ENCODE data around the gene NAXE.
"Not testable (repeated sequence)": the region's sequence is repeated elsewhere in the genome, so short reads cannot be mapped to it uniquely, and the experiment has no call there.

Gene NAXE

GRCh38 chr1:156594190-156594589, 2.6 kb downstream of the NAXE start:
- DNase-seq = no peak

GRCh38 chr1:156595016-156595415, 3.4 kb downstream of the NAXE start:
- DNase-seq = no peak

GRCh38 chr1:156596426-156596825, 4.8 kb downstream of the NAXE start:
- DNase-seq = no peak

GRCh38 chr1:156598125-156598524, 6.5 kb downstream of the NAXE start:
- no peak for DNase-seq

GRCh38 chr1:156598731-156599432, 7.3 kb downstream of the NAXE start:
- no peak for DNase-seq

- no peak for DNase-seq
Observed at GRCh38 chr1:156599811-156600210, 8.2 kb downstream of the NAXE start.

GRCh38 chr1:156600733-156601121, 9.2 kb downstream of the NAXE start:
- no peak for DNase-seq

- peak; percentile 87 for DNase-seq
Observed at GRCh38 chr1:156601122-156601830, 9.7 kb downstream of the NAXE start, which contains the start of gene GPATCH4. GPATCH4 (minus strand) TSS chr1:156601479.

- no peak for DNase-seq
Observed at GRCh38 chr1:156601892-156602291, 10.3 kb downstream of the NAXE start.

- no peak for DNase-seq
Observed at GRCh38 chr1:156602557-156602993, 11.0 kb downstream of the NAXE start.

GRCh38 chr1:156607344-156607743, 15.8 kb downstream of the NAXE start:
- not testable (repeated sequence) for DNase-seq

GRCh38 chr1:156608036-156608674, 16.6 kb downstream of the NAXE start:
- peak; percentile 58 for DNase-seq

- DNase-seq = no peak
Observed at GRCh38 chr1:156608981-156609380, 17.4 kb downstream of the NAXE start.

GRCh38 chr1:156610072-156610471, 18.5 kb downstream of the NAXE start:
- DNase-seq = not testable (repeated sequence)

GRCh38 chr1:156612666-156613065, 21.1 kb downstream of the NAXE start:
- DNase-seq = no peak

- DNase-seq = no peak
Observed at GRCh38 chr1:156615946-156616345, 24.4 kb downstream of the NAXE start.

- no peak for DNase-seq
Observed at GRCh38 chr1:156616463-156616862, 24.9 kb downstream of the NAXE start.

- no peak for DNase-seq
Observed at GRCh38 chr1:156618853-156619581, 27.4 kb downstream of the NAXE start, which contains the start of gene HAPLN2. HAPLN2 (plus strand) TSS chr1:156619415; CDS start chr1:156623491, 4,076 bp downstream.

- no peak for DNase-seq
Observed at GRCh38 chr1:156619582-156619955, 28.0 kb downstream of the NAXE start.

GRCh38 chr1:156622581-156623297, 31.2 kb downstream of the NAXE start:
- DNase-seq = no peak

GRCh38 chr1:156623946-156624813, 32.6 kb downstream of the NAXE start:
- peak; percentile 49 for DNase-seq

All from right hindlimb (tissue), 1 donor.